HPDE6-E6E7 (cell line): ENCODE data around the gene FAM171A1.

ENCODE experiments used
- DNase-seq: peaks from one replicate; pipeline ENCODE4 v3.0.0; 2011; ENCODE audit warnings: missing footprints; ENCODE audit errors: extremely low spot score

Gene FAM171A1

GRCh38 chr10:15244635-15245197 is 126.4 kb downstream of the FAM171A1 start:
- DNase-seq: no peak

- no peak for DNase-seq
Measured at GRCh38 chr10:15242261-15242840, 128.7 kb downstream of the FAM171A1 start.

- no peak for DNase-seq
Measured at GRCh38 chr10:15241306-15241705, 129.8 kb downstream of the FAM171A1 start.

DNA sequence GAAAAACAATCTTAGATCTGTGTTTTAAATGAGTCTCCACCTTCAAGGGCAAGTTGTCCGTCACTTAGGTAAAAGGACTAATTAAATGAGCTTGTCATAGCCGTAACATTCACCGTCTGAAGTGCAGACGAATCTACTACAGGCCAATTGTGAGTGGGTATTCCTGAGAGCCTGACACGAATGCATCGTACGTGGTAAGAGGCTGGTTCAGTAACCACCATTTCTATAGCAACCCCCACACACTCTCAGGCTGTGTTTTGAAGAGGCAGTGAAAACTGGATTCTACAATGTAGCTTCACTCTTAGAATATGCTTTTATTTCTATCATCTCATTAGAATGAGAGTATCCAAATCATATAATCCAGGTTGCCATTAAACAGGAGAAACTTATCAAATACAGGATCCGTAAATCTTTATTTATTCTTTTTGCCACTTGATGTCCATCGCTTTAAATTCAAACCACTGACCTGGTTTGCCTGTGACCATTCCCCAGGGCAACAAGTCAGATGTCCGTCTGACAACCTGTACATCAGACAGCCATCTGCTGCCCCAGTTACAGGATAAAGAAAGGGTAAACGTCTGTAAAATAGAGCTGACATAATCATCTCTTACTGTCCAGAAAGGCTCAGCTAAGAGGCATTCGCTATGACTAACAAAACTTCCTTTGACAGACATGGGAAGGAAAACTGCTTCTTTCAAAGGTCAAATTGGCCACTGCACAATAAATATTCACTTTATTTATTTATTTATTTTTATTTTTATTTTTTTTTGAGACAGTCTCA is 132.3 kb downstream of the FAM171A1 start:
- no peak for DNase-seq

- no peak for DNase-seq
Measured at GRCh38 chr10:15237351-15237750, 133.7 kb downstream of the FAM171A1 start.

DNA sequence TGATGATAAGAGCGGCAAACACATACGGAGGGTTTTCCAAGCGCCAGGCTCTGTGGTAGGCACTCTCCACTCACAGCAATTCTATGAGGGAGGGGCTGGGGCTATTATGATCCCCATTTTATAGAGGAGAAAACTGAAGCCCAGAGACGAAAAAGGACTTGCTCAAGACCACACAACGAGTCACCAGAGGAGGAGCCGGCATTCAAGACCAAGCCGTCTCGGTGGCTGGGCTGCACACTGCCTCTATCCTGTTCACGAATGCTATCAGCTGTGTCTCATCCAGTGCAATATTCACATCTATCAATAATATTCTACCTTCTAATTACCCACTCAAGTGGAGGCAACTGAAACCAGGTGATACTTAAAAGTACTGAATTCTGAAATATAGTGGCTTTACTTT is 134.7 kb downstream of the FAM171A1 start:
- DNase-seq: no peak

GRCh38 chr10:15232279-15232678 is 138.8 kb downstream of the FAM171A1 start:
- no peak for DNase-seq

DNA sequence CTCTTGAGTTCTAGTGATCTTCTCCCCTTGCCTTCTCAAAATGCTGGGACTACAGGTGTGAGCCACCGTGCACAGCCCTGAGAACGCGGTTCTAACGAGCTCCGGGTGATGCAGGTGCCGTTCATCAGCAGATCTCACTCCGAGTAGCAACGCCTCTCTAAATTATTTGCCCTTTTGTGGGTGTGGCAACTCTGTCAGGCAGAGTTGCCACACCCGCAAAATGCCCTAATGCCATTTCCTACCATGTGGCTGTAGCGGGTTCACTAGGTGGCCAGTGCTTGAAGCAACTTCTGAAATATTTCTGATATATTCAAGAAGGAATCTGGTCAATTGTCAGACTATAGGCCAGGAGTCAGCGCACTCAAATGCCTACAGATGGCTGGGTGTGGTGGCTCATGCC is 139.7 kb downstream of the FAM171A1 start:
- no peak for DNase-seq

DNA sequence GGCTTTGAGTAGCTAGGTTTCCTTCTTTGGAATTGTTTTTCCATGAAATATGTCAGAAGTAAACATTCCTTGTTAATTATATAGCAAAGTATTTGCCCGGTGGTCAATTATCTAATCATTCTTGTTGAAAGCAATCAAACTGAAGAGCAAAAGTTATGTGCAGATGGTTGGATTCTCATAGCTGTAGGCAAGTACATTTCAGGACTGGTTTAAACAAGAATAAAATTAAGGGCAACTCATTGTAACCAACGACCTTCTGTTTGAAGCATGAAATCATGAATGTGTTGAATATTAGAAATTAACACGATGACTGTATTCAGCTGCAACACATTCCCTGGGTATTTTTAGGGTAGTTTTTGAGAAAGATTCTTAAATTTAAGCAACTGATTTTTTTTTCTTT is 140.8 kb downstream of the FAM171A1 start:
- no peak for DNase-seq

GRCh38 chr10:15229268-15229667 is 141.8 kb downstream of the FAM171A1 start:
- no peak for DNase-seq

- no peak for DNase-seq
Measured at GRCh38 chr10:15228426-15228825, 142.7 kb downstream of the FAM171A1 start.

GRCh38 chr10:15227611-15228372 is 143.3 kb downstream of the FAM171A1 start:
- no peak for DNase-seq

DNA sequence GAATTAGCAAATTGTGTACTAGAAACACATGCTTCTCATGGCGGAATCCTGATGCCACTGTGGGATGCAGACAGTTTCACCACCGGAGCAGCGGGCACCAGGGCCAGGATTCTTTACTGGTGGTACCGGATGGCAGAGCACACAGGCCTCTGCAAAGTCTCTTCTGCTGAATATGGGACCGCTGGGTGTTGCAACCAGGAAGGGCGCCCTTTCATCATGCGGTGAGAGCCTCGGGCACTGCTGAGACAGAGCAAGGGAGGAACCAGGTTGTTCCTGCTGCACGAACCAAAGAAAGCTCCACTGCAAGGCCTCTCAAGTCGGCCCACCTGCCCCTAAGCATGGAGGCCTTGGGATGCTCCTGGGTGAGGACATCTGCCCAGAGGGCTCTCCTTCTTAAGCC is 145.6 kb downstream of the FAM171A1 start:
- no peak for DNase-seq

GRCh38 chr10:15224948-15225347 is 146.1 kb downstream of the FAM171A1 start:
- DNase-seq: no peak

GRCh38 chr10:15223174-15223573 is 147.9 kb downstream of the FAM171A1 start:
- DNase-seq: no peak

DNA sequence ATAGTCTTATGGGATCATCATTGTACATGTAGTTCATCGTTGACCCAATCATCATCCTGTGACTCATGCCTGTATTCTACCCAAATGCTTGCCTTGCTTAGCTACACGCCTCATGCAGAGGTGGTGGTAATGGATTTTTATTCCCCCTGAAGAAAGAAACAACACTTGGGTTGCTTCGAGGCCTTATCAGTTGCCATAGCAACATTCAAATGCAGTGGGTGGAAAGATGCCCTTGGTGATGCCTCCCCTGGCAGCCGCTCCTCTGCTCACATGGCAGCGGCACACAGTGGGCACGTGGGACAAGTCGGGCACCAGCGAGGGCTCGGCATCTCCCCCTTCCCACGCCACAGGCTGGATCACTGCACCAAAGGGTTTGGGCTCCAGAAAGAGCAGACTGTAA is 148.6 kb downstream of the FAM171A1 start:
- DNase-seq: no peak

DNA sequence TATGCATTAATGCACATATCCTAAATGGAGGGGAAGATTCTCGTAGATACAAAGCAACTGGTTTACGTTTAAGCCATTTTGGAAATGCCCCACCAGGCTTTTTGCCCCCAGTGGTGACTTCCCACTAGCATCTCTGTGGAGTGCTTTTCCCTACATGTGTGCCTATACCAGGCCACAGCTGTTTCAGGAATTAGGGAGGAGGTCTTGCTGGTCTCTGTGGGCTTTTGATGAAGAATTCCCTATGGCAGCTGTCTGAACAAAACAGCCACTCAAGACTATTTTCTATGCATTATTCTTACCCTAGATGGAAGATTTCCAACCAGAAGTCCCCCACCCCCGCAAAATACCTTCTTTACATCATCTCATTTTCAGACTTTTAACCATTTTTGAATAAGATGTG is 150.6 kb downstream of the FAM171A1 start:
- DNase-seq: no peak

DNA sequence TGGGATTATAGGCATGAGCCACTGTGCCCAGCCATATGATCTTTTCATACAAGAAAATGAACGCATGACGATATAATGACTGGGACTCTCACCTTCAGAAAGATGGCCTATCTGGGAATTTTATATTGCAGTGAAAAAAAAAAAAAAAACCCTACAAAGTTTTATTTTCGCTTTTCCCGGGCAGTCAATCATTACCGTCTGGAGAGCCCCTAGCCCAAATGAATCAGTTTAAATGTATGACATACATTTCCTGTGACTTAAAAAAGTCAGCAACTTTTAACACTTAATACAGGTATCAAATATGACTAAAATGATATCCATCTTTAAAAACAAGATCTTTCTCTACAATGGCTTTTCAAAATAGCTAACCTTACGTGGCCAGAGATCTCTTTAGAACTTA is 154.4 kb downstream of the FAM171A1 start:
- no peak for DNase-seq

DNA sequence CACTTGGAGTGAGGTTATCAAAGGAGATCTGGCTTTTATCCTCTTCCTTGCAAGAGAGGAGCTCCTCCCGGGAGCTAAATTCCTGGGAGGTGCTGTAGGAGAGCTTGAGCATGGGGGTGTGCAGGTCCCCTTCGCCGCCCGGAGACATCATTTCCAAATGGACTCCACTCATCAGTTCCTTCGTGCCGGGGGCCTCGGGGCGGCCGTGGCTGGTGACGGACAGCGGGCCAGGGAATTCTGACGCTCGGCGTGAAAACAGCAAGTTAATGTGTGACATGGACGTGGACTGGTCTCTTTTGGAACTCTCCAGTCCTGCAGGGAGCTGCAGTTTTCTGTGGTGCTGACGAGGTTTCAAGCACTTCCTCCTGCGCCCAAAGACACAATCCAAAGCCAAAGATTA is 156.9 kb downstream of the FAM171A1 start:
- no peak for DNase-seq

GRCh38 chr10:15213461-15213861 is 157.6 kb downstream of the FAM171A1 start:
- DNase-seq: no peak

GRCh38 chr10:15211464-15211979 is 159.6 kb downstream of the FAM171A1 start:
- DNase-seq: no peak

- DNase-seq: no peak
Measured at GRCh38 chr10:15210521-15210920, 160.6 kb downstream of the FAM171A1 start.
